GM19239 (cell line): Measurements from ENCODE around the gene ANKHD1.

Experiments
- DNase-seq: peaks from one replicate; pipeline ENCODE4 v3.0.0; 2011; ENCODE audit warnings: low spot score; ENCODE audit not compliant: insufficient read length
- FAIRE-seq: peaks from 2 replicates; lab custom pipeline; 2011; peaks lifted over from hg19 to GRCh38; lab: Jason Lieb, UNC

Gene ANKHD1

DNA sequence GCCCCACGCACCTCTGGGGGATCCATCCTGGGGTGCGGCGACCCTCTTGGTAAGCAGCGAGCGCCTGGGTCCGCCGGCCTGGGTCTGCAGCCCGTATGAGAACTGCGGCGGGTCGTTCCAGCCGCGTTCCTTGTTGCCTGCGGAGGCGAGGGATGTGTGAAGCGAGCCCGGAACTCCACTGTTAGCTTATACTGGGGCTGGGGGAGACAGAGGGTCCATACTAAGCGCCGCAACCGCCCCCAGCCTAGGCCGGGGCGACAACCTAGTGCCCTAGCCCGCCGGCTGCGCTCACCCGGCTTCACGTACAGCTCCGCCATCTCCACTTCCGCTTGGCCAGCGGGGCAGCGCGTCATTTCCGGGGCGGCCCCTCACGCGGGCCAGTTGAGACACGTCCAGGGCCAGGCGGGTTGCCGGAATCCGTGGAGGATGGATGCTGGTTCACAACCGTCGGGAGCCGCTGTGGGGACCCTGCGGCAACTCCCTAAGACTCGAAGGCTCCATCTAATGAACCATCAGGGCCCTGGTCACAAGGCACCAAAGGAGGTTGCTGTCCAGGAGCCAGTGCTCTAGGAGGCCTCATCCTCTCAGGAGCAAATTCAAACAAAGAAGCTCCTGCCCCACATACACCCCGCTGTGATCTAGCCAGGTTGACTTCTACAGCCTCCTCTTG is 155.6 kb downstream of the ANKHD1 start, which contains the start of gene SRA1:
TSS of gene SRA1 (minus strand) at position 338 of the 670 bp plus-strand sequence. CDS start at position 317, 21 bp downstream.
- FAIRE-seq = peak; percentile 90
- DNase-seq = peak; percentile 83

GRCh38 chr5:140557965-140558364 is 156.3 kb downstream of the ANKHD1 start:
- FAIRE-seq = peak; percentile 48
- DNase-seq = no peak

GRCh38 chr5:140558542-140558941 is 156.9 kb downstream of the ANKHD1 start:
- no peak for DNase-seq
- FAIRE-seq = no peak

DNA sequence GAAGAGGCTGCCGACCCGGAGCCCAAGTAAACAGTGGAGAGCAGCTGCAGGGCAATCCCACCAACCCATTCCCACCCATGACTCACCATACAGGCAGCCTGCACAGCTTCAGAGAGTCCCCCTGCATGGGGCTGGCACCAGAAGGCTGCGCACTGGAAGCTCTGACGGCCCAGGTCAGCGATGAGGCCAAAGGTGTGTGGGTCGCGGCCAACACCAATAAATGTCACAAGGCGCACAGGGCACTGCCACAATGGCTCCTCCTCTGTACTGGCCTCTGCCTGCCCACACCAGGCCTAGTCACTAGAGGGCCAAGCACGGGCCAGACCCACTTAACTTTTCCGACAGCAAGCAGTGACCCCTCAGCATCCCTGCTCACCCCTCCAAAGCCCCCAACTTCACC is 158.6 kb downstream of the ANKHD1 start:
- FAIRE-seq = no peak
- DNase-seq = no peak

GRCh38 chr5:140561753-140562523 is 160.3 kb downstream of the ANKHD1 start:
- DNase-seq (no peak), FAIRE-seq (no peak)

DNA sequence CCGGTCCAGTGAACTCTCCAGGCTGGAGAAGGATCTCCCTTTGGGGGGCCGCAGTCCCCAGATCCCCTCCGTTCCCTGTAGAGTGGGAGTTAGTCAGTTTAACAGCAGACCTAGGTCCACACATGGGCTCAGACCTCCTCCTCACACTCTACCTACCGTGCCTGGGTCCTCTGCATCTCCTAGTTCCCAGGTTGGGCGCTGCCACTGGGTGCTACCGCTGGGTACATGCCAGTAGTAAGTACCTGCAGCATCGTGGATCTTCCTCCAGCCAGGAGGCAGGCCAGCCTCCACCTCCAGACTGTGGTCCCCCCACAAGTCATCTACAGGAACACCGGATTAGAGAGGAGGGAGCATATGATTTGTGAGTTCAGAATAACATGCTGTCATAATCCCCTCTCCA is 162.0 kb downstream of the ANKHD1 start:
- FAIRE-seq (no peak), DNase-seq (no peak)

DNA sequence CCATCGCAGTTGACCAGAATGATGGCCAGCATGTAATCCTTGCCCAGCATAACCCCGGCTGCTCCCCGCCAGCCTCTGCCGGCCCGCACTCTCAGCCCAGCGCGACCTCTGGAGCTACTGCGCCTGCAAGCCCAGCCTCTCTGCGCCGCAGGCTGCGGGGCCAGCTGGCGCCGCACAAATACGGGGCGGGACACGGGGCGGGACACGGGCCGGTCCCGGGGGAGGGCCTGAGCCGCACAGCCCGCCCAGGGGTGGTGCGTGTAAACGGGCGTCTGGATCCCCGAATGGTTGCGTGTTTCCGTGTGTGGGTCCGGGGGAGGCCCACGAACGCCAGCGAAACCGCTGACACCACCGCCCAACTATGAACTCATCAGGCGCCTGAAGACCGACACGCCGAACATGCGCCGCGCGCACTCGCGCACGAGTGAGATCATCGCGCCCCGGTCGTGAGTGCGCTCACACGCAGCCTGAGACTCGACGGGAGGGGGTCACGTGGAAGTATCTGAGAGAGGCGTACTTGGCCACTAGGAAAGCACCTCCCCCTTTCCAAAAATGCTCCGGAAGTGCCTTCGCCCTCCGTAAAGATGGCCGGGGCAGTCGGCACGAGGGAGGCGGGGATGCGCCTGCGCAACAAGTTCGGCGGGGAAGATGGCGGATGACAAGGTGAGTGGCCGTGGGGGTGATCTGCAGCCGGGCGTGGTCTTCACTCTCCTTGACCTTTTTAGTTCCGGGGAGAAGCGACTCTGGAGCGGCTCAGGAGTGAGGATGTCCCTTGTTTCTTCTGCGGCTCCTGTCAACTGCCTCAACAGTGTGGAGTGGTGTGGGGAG is 162.8 kb downstream of the ANKHD1 start, which contains the start of the genes APBB3 and SLC35A4:
TSS of gene APBB3 (minus strand) at position 403 of the 828 bp plus-strand sequence. CDS start at position 50, 353 bp downstream.
TSS of gene SLC35A4 (plus strand) at position 633 of the 828 bp plus-strand sequence. CDS start 2,342 bp downstream, outside the sequence.
- peak; percentile 81 for DNase-seq
- FAIRE-seq = peak; percentile 98

GRCh38 chr5:140565024-140565779 is 163.6 kb downstream of the ANKHD1 start:
- FAIRE-seq = no peak
- DNase-seq = no peak

DNA sequence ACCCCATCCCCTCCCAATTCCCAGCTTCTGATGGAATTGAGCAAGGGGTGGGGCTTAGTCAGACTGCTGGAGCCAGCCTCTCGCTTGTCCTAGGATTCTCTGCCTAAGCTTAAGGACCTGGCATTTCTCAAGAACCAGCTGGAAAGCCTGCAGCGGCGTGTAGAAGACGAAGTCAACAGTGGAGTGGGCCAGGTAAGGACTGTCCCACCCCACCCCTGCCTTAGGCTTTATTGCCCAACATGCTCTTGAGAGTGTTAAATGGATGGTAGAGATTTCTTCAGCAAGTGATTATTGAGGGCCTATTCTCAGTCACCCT is 164.1 kb downstream of the ANKHD1 start:
- FAIRE-seq (no peak), DNase-seq (no peak)

- DNase-seq (no peak), FAIRE-seq (no peak)
Measured at GRCh38 chr5:140566665-140567064, 165.0 kb downstream of the ANKHD1 start.

DNA sequence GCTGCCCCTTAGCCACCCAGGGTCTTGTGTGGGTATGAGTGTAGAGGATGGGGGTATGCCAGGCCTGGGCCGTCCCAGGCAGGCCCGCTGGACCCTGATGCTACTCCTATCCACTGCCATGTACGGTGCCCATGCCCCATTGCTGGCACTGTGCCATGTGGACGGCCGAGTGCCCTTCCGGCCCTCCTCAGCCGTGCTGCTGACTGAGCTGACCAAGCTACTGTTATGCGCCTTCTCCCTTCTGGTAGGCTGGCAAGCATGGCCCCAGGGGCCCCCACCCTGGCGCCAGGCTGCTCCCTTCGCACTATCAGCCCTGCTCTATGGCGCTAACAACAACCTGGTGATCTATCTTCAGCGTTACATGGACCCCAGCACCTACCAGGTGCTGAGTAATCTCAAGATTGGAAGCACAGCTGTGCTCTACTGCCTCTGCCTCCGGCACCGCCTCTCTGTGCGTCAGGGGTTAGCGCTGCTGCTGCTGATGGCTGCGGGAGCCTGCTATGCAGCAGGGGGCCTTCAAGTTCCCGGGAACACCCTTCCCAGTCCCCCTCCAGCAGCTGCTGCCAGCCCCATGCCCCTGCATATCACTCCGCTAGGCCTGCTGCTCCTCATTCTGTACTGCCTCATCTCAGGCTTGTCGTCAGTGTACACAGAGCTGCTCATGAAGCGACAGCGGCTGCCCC is 165.6 kb downstream of the ANKHD1 start:
- DNase-seq (no peak), FAIRE-seq (no peak)

DNA sequence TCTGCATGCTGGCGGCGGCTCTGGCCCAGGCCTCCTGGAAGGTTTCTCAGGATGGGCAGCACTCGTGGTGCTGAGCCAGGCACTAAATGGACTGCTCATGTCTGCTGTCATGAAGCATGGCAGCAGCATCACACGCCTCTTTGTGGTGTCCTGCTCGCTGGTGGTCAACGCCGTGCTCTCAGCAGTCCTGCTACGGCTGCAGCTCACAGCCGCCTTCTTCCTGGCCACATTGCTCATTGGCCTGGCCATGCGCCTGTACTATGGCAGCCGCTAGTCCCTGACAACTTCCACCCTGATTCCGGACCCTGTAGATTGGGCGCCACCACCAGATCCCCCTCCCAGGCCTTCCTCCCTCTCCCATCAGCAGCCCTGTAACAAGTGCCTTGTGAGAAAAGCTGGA is 166.2 kb downstream of the ANKHD1 start:
- DNase-seq (no peak), FAIRE-seq (no peak)

- FAIRE-seq = no peak
- DNase-seq = no peak
Measured at GRCh38 chr5:140568443-140569063, 166.9 kb downstream of the ANKHD1 start.

GRCh38 chr5:140569197-140569596 is 167.6 kb downstream of the ANKHD1 start:
- peak; percentile 95 for FAIRE-seq

DNA sequence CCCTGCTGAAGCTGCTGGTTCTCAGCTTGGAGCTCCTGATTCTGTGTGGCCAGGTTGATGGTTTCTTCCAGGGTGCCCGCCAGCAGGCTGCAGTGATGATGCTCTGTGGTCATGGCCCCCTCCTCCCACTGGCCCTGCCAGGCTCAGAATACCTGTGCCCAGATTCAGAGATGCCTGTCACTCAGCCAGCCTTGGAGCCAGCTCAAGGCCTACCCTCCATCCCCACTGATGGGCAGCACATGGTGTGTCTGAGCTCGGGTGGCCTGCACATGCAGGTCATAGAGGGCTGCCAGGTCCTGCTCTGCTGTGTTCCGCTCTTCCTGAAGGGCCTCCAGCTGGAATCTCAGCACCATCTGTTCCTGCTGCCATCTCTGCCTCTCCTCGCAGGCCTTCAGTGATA is 168.4 kb downstream of the ANKHD1 start:
- DNase-seq (no peak), FAIRE-seq (no peak)

More at GRCh38 chr5:140569197-140569596, 167.6 kb downstream of the ANKHD1 start:
- DNase-seq = peak; percentile 36

- DNase-seq (no peak), FAIRE-seq (no peak)
Measured at GRCh38 chr5:140570488-140570887, 168.9 kb downstream of the ANKHD1 start.

DNA sequence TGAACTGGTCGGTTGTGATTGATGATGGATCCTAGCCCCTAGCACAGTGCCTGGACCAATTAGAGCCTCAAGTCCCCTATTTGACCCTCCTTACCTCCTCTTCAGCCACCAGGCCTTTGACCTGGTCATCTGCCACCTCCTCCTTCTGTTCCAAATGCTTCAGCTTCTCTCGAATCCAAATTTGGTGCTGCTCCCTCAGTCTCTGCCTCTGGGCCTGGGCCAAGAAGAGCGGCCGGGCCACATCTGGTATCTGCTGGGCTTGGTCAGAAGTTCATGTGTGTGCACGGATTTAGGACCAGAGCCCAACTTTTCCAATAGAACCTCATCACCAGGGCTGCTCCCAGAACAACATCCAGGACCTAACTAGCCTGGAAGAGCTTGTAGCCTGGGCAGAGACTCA is 169.5 kb downstream of the ANKHD1 start:
- no peak for DNase-seq
- no peak for FAIRE-seq

- DNase-seq (no peak), FAIRE-seq (no peak)
Measured at GRCh38 chr5:140573683-140574082, 172.1 kb downstream of the ANKHD1 start.

- DNase-seq (no peak), FAIRE-seq (no peak)
Measured at GRCh38 chr5:140574165-140574564, 172.5 kb downstream of the ANKHD1 start.
